Tibial artery (tissue), 4 donors: ENCODE results near the gene PPIL3.

ENCODE experiments used
- DNase-seq, 2 donors: peaks; one replicate each; pipeline ENCODE4 v3.0.0-alpha.2; 2019
- H3K27ac ChIP-seq, 2 donors: fragments of 200-600 bp; sonication (generic) in 1 of 2; 1 replicate in 1 of 2; 2 replicates in 1 of 2; pipeline ENCODE4 v1.5.1; 2018 to 2019; ENCODE audit warnings: mild to moderate bottlenecking in 1 of 2
- H3K27me3 ChIP-seq, 2 donors: fragments of 200-600 bp; sonication (generic) in 1 of 2; one replicate each; pipeline versions ENCODE4 v1.5.1 to v1.6.0; 2016 to 2019
- H3K36me3 ChIP-seq, 3 donors: fragments of 200-600 bp; sonication (generic) in 2 of 3; one replicate each; pipeline ENCODE4 v1.5.1; 2016 to 2019; ENCODE audit warnings: mild to moderate bottlenecking in 2 of 3
- H3K4me1 ChIP-seq, 4 donors: fragments of 200-600 bp; sonication (generic) in 2 of 4; 1 replicate in 3 of 4; 2 replicates in 1 of 4; pipeline ENCODE4 v1.5.1; 2016 to 2019
- H3K4me3 ChIP-seq, 2 donors: fragments of 200-600 bp; sonication (generic) in 1 of 2; 1 replicate in 1 of 2; 2 replicates in 1 of 2; pipeline ENCODE4 v1.5.1; 2018 to 2019; ENCODE audit warnings: mild to moderate bottlenecking in 2 of 2
- H3K9me3 ChIP-seq, 3 donors: fragments of 200-600 bp; sonication (generic) in 1 of 3; one replicate each; pipeline ENCODE4 v1.5.1; 2016 to 2019
- intact Hi-C: fragments of 100-400 bp; cut with DNase I; formaldehyde crosslinking; loops from one replicate; pipeline ENCODE4 v1.15.0; 2023; ENCODE audit warnings: low total_unique reads
- TF ChIP-seq, protein P1 (sequence below), 2 experiments: fragments of 200-600 bp in 1 of 2; fragments of 450-650 bp in 1 of 2; IDR thresholded peaks; one replicate each; pipeline ENCODE4 v1.5.1; 2017 to 2019; ENCODE audit warnings: antibody characterized with exemption in 2 of 2, mild to moderate bottlenecking in 1 of 2, moderate library complexity in 1 of 2

Gene PPIL3

DNA sequence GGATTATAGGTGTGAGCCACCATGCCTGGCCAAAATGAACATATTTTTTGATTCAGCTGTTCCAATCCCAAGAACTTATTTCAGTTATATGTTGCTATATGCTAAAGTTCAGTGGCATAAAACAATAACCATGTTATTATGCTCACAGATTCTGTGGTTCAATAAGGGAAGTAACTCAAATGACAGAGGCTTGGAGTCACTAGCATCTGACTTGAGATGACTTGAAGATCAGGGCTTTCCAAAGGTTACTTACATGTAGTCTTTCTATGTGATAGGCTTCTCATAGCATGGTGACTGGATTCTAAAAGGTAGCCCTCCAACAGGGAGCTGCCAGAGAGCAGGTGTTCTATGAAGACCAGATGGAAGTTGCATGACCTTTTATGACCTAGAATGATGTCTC, 41.6 kb downstream of the PPIL3 start:
- Histone ChIP-seq H3K9me3 (no peaks in the 10 kb centered on the region), H3K4me1 (no peaks in the 10 kb centered on the region), H3K36me3 (peaks cover 18 to 22% (median 21%) of the 10 kb centered on the region in 3 donors), H3K27me3 (no peaks in the 10 kb centered on the region), H3K27ac (no peak overlapping the region), H3K4me3 (no peak overlapping the region)
- no peak for DNase-seq
- intact Hi-C loops, result no loop called here
- TF ChIP-seq, protein P1, sequence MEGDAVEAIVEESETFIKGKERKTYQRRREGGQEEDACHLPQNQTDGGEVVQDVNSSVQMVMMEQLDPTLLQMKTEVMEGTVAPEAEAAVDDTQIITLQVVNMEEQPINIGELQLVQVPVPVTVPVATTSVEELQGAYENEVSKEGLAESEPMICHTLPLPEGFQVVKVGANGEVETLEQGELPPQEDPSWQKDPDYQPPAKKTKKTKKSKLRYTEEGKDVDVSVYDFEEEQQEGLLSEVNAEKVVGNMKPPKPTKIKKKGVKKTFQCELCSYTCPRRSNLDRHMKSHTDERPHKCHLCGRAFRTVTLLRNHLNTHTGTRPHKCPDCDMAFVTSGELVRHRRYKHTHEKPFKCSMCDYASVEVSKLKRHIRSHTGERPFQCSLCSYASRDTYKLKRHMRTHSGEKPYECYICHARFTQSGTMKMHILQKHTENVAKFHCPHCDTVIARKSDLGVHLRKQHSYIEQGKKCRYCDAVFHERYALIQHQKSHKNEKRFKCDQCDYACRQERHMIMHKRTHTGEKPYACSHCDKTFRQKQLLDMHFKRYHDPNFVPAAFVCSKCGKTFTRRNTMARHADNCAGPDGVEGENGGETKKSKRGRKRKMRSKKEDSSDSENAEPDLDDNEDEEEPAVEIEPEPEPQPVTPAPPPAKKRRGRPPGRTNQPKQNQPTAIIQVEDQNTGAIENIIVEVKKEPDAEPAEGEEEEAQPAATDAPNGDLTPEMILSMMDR (IDR thresholded peaks at IDR 0.05), result no peak

DNA sequence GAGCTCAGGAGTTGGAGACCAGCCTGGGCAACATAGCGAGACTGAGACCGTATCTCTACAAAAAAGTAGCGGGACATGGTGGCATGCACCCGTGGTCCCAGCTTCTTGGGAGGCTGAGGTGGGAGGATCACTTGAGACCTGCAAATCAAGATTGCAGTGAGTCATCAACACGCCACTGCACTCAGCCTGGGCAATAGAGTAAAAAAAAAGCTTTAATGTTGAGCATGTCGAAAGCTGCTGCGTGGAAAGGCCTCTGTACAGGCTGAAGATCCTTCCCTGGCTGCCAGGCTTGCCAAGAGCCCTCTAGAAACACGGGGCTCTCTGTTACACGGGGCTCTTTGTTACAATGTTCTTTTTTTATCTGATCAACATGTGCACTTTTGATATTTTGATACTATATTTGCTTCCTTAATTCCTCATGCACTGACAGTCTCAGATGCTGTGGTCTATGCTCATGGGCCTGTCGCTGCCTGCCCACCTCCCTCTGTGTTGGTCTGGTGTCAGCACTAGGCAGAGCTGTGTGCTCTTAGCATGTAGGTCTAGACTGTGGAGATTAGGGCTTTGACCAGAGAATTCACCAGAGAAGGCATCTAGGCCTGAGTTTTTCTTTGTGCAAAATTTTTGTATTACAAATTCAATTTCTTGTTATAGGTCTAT, 43.1 kb downstream of the PPIL3 start:
- intact Hi-C loops, result no loop called here
- no peaks in the 10 kb centered on the region for H3K4me1 ChIP-seq
- no peaks in the 10 kb centered on the region for H3K27me3 ChIP-seq
- H3K4me3 ChIP-seq, result no peak overlapping the region
- DNase-seq, result no peak
- TF ChIP-seq, protein P1 (IDR thresholded peaks at IDR 0.05), result no peak
- H3K9me3 ChIP-seq, result no peaks in the 10 kb centered on the region
- no peak overlapping the region for H3K27ac ChIP-seq
- H3K36me3 ChIP-seq, result peaks cover 3 to 8% (median 7%) of the 10 kb centered on the region in 3 donors

DNA sequence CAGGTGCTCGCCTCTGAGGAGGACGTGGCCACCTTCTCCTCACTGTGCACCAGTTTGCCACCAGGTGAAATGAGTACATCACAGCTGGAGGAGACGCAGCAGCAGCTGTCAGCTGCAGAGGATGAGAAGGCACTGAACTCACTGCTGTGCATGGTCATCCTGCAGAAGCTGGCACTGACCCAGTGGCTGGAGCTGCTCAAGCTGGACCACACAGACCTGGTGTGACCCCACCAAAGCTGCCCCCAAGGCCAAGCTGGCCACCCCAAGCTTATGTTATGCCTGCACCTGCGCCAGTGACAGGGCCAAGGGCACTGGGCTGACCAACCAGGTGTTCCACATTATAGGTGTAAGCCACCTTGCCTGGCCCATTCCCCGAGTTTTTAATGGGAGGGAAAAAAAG, 43.7 kb downstream of the PPIL3 start:
- H3K9me3 ChIP-seq, result no peaks in the 10 kb centered on the region
- H3K4me1 ChIP-seq, result no peaks in the 10 kb centered on the region
- no peak for DNase-seq
- H3K4me3 ChIP-seq, result no peak overlapping the region
- H3K27ac ChIP-seq, result no peak overlapping the region
- peaks cover 0 to 2% (median under 1%) of the 10 kb centered on the region in 3 donors for H3K36me3 ChIP-seq
- H3K27me3 ChIP-seq, result no peaks in the 10 kb centered on the region
- TF ChIP-seq, protein P1 (IDR thresholded peaks at IDR 0.05), result no peak
- intact Hi-C loops, result no loop called here

GRCh38 chr2:200843993-200844948, 44.6 kb downstream of the PPIL3 start:
- DNase-seq, result no peak
- H3K27me3 ChIP-seq, result no peaks in the 10 kb centered on the region
- no peak overlapping the region for H3K27ac ChIP-seq
- intact Hi-C loops, result no loop called here
- H3K9me3 ChIP-seq, result no peaks in the 10 kb centered on the region
- TF ChIP-seq, protein P1 (IDR thresholded peaks at IDR 0.05), result no peak
- H3K36me3 ChIP-seq, result no peaks in the 10 kb centered on the region
- no peaks in the 10 kb centered on the region for H3K4me1 ChIP-seq
- no peak overlapping the region for H3K4me3 ChIP-seq

GRCh38 chr2:200839513-200839912, 49.4 kb downstream of the PPIL3 start:
- Histone ChIP-seq H3K4me3 (no peak overlapping the region), H3K36me3 (no peaks in the 10 kb centered on the region), H3K4me1 (no peaks in the 10 kb centered on the region), H3K27me3 (no peaks in the 10 kb centered on the region), H3K9me3 (peaks cover 0 to 12% (median 10%) of the 10 kb centered on the region in 3 donors), H3K27ac (no peak overlapping the region)
- DNase-seq, result no peak
- intact Hi-C loops, result no loop called here
- TF ChIP-seq, protein P1 (IDR thresholded peaks at IDR 0.05), result no peak
